D721Med (cell line): Measurements from ENCODE around the gene TENM4.

ENCODE experiments used
- DNase-seq: peaks from one replicate; pipeline ENCODE4 v3.0.0; 2011; ENCODE audit warnings: low spot score; ENCODE audit not compliant: insufficient read length
- FAIRE-seq: peaks from 2 replicates; lab custom pipeline; 2011; peaks lifted over from hg19 to GRCh38; lab: Jason Lieb, UNC
- CTCF ChIP-seq: IDR thresholded peaks from 2 replicates; pipeline ENCODE4 v1.5.1; 2012; ENCODE audit warnings: mild to moderate bottlenecking, control low read depth; ENCODE audit not compliant: insufficient read depth; ENCODE audit errors: missing control alignments

Gene TENM4

GRCh38 chr11:79440571-79441460 lies at the start of gene TENM4:
Gene TENM4, minus strand, starts transcription at chr11:79441030. Its CDS starts 371,086 bp downstream, at chr11:79069944.
- peak; percentile 25 for DNase-seq
- no peak for FAIRE-seq
- TF ChIP-seq CTCF = peak; percentile 10

DNA sequence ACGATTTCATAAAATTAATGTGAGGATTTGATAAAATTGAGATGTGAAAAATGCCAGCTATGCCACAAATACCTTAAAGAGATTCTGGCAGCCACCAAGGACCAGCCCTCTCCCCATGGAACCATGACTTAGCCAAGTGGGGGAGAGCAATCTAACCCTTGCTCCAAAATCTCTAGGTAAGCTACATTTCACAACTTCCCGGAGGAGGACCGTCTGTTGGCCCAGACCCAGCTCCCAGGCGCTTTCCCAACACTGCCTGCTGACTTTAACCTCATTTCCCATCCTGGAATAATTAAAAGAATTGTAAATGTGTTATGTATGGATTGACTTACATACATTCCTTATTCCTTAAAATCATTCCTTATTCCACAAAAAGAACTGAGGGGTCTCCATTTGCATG lies 47.5 kb upstream of the TENM4 start:
- FAIRE-seq = no peak
- DNase-seq = no peak
- no peak for TF ChIP-seq CTCF

- DNase-seq (no peak), FAIRE-seq (no peak)
- TF ChIP-seq CTCF = no peak
These were observed 46.6 kb upstream of the TENM4 start for GRCh38 chr11:79487412-79487811.

DNA sequence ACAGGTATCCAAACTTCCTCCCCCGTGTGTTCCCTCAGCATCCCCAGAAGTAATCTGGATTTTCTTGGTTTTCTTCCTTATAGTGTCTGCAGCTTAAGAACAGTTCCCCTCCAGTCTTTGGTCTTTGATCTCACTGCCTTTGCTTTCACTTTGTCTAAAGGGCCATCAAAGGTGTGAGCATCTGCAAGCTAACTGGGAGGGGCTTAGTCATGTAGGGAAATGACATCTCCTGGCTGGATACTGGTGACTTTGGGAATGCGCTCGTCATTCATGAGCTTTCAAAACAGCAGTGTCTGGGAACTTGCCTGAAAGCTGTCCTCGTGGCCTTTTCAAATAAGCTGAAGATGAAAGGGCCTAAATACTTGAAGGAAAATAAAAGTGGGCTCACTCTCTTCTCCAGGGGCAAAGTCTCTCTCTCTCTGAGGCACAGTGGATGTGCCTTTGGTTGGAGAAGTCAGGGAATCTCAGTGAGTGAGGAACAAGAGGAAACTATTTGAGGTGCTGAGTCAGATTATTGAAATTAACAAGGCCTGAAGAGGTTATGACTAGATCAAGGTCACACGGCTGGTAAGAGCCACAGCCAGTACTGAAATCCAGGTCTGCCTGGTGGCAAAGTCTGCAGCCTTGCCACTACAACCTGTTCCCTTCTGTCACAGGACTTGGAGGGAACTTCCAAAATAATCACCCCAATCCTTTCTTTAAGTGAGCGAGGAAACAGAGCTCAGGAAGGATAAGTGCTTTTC lies 45.6 kb upstream of the TENM4 start:
- no peak for FAIRE-seq
- DNase-seq = no peak
- no peak for TF ChIP-seq CTCF

- no peak for DNase-seq
- TF ChIP-seq CTCF = no peak
- no peak for FAIRE-seq
These were observed 44.9 kb upstream of the TENM4 start for GRCh38 chr11:79485694-79486093.

DNA sequence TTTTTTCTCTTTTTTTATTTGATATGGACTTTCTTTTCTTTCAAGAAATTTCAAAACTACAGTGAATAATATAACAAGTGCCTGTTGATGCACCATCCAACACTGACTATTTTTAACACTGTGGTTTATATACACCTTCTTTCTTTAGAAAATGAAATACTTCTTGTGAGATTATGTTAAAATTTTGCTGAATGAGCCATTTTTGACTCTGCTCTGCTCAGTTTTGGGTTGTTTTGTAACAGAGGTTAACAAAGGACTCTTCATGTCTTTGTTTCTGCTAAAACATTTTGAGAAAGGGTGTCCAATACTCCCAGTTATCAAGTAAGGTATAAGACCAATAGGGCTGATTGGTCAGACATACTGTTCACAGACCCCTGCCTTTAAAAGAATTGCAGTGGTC lies 44.0 kb upstream of the TENM4 start:
- TF ChIP-seq CTCF = no peak
- no peak for DNase-seq
- FAIRE-seq = no peak
